Measurements from ENCODE around the gene RPAP3.

DNA sequence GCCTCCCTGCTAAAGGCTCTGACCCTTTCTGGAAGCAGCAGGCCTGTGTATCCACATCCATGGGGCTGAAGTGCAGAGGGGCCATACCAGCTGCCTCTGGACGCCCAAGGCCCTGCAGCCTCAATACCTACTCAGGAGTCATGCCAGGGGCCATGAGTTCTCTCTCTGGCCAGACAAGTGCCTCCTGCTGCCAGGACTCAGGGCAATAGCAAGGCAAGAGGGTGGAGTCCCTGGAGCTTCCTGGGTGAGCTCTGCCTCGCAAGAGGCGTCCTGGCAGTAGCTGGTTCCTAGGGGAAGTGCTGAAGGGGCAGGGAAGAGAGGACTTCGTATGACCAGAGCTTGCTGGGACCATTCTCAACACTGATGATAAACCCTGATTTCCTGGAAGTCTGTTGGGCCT, 30.4 kb upstream of the RPAP3 start:
- TF ChIP-seq, protein P1, sequence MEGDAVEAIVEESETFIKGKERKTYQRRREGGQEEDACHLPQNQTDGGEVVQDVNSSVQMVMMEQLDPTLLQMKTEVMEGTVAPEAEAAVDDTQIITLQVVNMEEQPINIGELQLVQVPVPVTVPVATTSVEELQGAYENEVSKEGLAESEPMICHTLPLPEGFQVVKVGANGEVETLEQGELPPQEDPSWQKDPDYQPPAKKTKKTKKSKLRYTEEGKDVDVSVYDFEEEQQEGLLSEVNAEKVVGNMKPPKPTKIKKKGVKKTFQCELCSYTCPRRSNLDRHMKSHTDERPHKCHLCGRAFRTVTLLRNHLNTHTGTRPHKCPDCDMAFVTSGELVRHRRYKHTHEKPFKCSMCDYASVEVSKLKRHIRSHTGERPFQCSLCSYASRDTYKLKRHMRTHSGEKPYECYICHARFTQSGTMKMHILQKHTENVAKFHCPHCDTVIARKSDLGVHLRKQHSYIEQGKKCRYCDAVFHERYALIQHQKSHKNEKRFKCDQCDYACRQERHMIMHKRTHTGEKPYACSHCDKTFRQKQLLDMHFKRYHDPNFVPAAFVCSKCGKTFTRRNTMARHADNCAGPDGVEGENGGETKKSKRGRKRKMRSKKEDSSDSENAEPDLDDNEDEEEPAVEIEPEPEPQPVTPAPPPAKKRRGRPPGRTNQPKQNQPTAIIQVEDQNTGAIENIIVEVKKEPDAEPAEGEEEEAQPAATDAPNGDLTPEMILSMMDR (conservative IDR thresholded peaks at IDR 0.05; ENCODE audit: low read length), result no peak
- TF ChIP-seq EZH2phosphoT487 (IDR thresholded peaks at IDR 0.05; ENCODE audit: borderline replicate concordance, low read depth, low read length), result no peak
